Activated B cell treated with CpG ODN at 0.5 μM for 24 hours (primary cell): ENCODE measurements around the gene PKN3. TPM values are rescaled to one million over a fixed set of nuclear protein-coding genes. Genes with fewer than 3 reads are reported as not detected.
A peak's percentile ranks its signal among the peaks of the same experiment; 100 is the strongest.

Source experiments
- ATAC-seq: fragments of 200-7000 bp; cut with Tn5 transposase; one replicate; pipeline ENCODE4 v1.10.0; 2021; ENCODE audit warnings: low read depth, mild to moderate bottlenecking, moderate library complexity
- CTCF ChIA-PET: fragments of 350-600 bp; sonication (Branson Sonifier 250); formaldehyde crosslinking; loops from one replicate; lab custom pipeline; 2021; ENCODE audit warnings: antibody characterized with exemption; lab: Charles Lee
- POLR2A ChIA-PET: fragments of 350-600 bp; sonication (Branson Sonifier 250); formaldehyde crosslinking; loops from one replicate; lab custom pipeline; 2021; ENCODE audit warnings: antibody characterized with exemption; lab: Charles Lee
- DNase-seq: peaks from one replicate; pipeline ENCODE4 v3.0.0; 2022
- H3K27ac Mint-ChIP-seq: one replicate; pipeline ENCODE4 v1.8.0; 2020; ENCODE audit warnings: mixed read lengths
- H3K27me3 Mint-ChIP-seq: one replicate; pipeline ENCODE4 v1.8.0; 2021; ENCODE audit warnings: mixed read lengths
- H3K36me3 Mint-ChIP-seq: one replicate; pipeline ENCODE4 v1.8.0; 2021; ENCODE audit warnings: low read depth, mixed read lengths
- H3K4me1 Mint-ChIP-seq: one replicate; pipeline ENCODE4 v1.8.0; 2021; ENCODE audit warnings: mixed read lengths
- H3K4me3 Mint-ChIP-seq: one replicate; pipeline ENCODE4 v1.8.0; 2020; ENCODE audit warnings: mild to moderate bottlenecking, mixed read lengths
- H3K9me3 Mint-ChIP-seq: one replicate; pipeline ENCODE4 v1.8.0; 2020; ENCODE audit warnings: mixed read lengths
- CTCF ChIP-seq: fragments of 200-600 bp; IDR thresholded peaks from one replicate; pipeline ENCODE4 v1.8.0; 2022; ENCODE audit warnings: antibody characterized with exemption, mild to moderate bottlenecking
- intact Hi-C: fragments of 100-400 bp; cut with micrococcal nuclease; formaldehyde crosslinking; loops from one replicate; pipeline ENCODE4 v1.15.1; 2024
- total RNA-seq: library from RNA; stranded (reverse); gene quantifications from 2 replicates; pipeline ENCODE4 v1.2.3, GENCODE V29; 2022

PKN3 gene
- 16.9 and 17.4 TPM in 2 replicates for total RNA-seq

- peak; percentile 91 for DNase-seq
- H3K4me1 Mint-ChIP-seq = peaks cover 13% of the 10 kb centered on the region
- peak within 1 kb of the TSS; percentile 85 for H3K4me3 Mint-ChIP-seq
- intact Hi-C loops = loop anchor here (1.0 to 10.0 kb wide), 7 partner anchors 13 to 242 kb away; partner anchors contain the start of genes DOLK, DYNC2I2, ENDOG and NUP188
- H3K27ac Mint-ChIP-seq = peak within 1 kb of the TSS; percentile 24
- ChIA-PET CTCF (interaction anchor here (0.6 to 1.6 kb wide), 12 partner anchors 9 to 226 kb away, joined by 3 to 7 read pairs (median 4); partner anchors contain the start of gene ENDOG), POLR2A (interaction anchor here (0.6 to 3.4 kb wide), 6 partner anchors 9 to 69 kb away, joined by 3 to 16 read pairs (median 5); partner anchors contain the start of genes SET and ZDHHC12)
- H3K36me3 Mint-ChIP-seq = peaks cover 3% of the 10 kb centered on the region
- peak; percentile 57 for TF ChIP-seq CTCF
- H3K9me3 Mint-ChIP-seq = no peaks in the 10 kb centered on the region
- peak; percentile 85 for ATAC-seq
- H3K27me3 Mint-ChIP-seq = no peaks in the 10 kb centered on the region
Measured at GRCh38 chr9:128702445-128702948, at the start of gene PKN3. PKN3 (plus strand) TSS chr9:128702503; CDS start chr9:128702916, 413 bp downstream.

- no peaks in the 10 kb centered on the region for H3K27me3 Mint-ChIP-seq
- DNase-seq (no peak), ATAC-seq (no peak)
- H3K9me3 Mint-ChIP-seq = no peaks in the 10 kb centered on the region
- no peak for TF ChIP-seq CTCF
- ChIA-PET CTCF (no interaction called here), POLR2A (interaction anchor here (0.7 to 3.2 kb wide), 7 partner anchors 10 to 249 kb away, joined by 3 to 21 read pairs (median 4); partner anchors contain the start of gene SET)
- peaks cover 4% of the 10 kb centered on the region for H3K36me3 Mint-ChIP-seq
- peaks cover 20% of the 10 kb centered on the region for H3K4me1 Mint-ChIP-seq
- intact Hi-C loops = no loop called here
- H3K4me3 Mint-ChIP-seq = no peak overlapping the region
- no peak overlapping the region for H3K27ac Mint-ChIP-seq
Measured at GRCh38 chr9:128653908-128654307, 48.4 kb upstream of the PKN3 start.

DNA sequence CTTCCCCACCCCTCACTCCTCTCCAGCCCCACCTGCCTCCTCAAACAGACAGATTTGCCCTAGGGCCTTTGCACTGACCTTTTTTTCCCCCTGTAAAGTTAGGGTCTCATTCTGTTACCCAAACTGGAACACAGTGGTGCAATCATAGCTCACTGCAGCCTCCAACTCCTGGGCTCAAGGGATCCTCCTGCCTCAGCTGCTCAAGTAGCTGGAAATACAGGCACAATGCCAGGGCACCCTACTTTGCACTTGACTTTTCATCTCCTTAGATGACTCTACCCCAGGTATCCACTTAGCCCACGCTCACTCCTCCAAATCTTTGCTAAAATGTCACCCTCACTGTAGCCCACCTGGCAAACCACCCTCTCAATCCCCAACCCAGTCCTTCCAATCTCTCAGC, 47.8 kb upstream of the PKN3 start:
- no peaks in the 10 kb centered on the region for H3K9me3 Mint-ChIP-seq
- TF ChIP-seq CTCF = no peak

DNA sequence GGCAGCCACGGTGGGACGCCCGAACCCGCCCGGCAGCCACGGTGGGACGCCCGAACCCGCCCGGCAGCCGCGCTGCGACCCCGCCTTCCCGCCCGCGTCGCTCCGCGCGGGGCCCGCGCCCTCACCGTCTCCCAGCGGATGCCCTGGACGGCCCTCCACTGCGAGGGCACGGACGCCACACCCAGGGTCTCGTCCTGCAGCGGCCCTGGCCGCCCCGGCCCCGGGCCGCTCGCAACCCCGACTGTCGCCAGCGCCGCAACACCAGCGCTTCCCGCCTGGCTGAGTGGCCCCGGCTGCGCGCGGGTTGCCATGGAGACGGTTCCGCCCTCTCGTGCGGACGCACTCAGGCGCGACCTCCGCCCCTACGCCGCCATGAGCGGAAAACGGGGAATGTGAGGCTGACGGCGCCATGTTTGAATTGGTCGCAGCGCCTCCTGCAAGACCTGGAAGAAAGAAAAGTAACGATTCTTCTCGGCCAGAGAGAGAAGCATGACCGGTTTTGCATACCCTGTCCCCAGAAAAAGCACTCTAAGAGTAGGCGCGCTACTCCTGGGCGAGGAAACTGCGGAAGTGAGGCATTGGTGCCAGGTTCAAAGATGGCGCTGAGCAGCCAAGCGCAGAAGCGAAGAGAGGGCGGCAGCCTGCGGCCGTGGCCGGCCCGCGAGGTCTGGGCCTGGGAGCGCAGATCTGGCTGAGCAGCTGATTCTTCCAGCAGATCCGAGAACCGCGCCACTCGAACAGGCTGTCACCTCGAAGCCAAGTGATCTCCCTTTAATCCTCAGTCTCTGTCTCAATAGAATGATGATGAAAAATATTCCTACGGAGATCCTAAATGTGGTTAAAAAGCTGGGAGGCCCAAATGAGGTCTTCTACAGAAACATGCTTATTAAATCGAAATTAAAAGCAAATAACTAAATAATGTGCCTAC, 45.6 kb upstream of the PKN3 start, which contains the start of gene DYNC2I2:
TSS of gene DYNC2I2 (minus strand) at position 432 of the 928 bp plus-strand sequence. CDS start at position 311, 121 bp downstream.
- DNase-seq (peak; percentile 80), ATAC-seq (peak; percentile 73)
- intact Hi-C loops = loop anchor here (1.0 to 5.0 kb wide), 9 partner anchors 13 to 334 kb away; partner anchors contain the start of genes COQ4, KYAT1, LRRC8A and PKN3
- TF ChIP-seq CTCF = no peak
- no peaks in the 10 kb centered on the region for H3K9me3 Mint-ChIP-seq
- POLR2A ChIA-PET = interaction anchor here (0.5 to 2.3 kb wide), 16 partner anchors 13 to 439 kb away, joined by 3 to 16 read pairs (median 6); partner anchors contain the start of genes ENDOG, SET and ZDHHC12
- H3K27ac Mint-ChIP-seq = peak within 1 kb of the TSS; percentile 99
- H3K4me1 Mint-ChIP-seq = peaks cover 18% of the 10 kb centered on the region
- peaks cover 4% of the 10 kb centered on the region for H3K36me3 Mint-ChIP-seq
- CTCF ChIA-PET = no interaction called here
- no peaks in the 10 kb centered on the region for H3K27me3 Mint-ChIP-seq
- peak within 1 kb of the TSS; percentile 92 for H3K4me3 Mint-ChIP-seq

More for the DNA sequence above, 47.8 kb upstream of the PKN3 start:
- POLR2A ChIA-PET = interaction anchor here (0.6 to 3.2 kb wide), 7 partner anchors 10 to 209 kb away, joined by 3 to 21 read pairs (median 4); partner anchors contain the start of genes SET and ZDHHC12
- DNase-seq (no peak), ATAC-seq (no peak)
- H3K4me1 Mint-ChIP-seq = peaks cover 18% of the 10 kb centered on the region
- no peaks in the 10 kb centered on the region for H3K27me3 Mint-ChIP-seq
- peak overlapping the region; percentile 48 for H3K4me3 Mint-ChIP-seq
- intact Hi-C loops = no loop called here
- peaks cover 4% of the 10 kb centered on the region for H3K36me3 Mint-ChIP-seq
- H3K27ac Mint-ChIP-seq = peak overlapping the region; percentile 61
- CTCF ChIA-PET = no interaction called here
